ENCODE results near the gene PUS7.

Gene PUS7

GRCh38 chr7:105470846-105471245, 51.2 kb downstream of the PUS7 start:
- H3K4me3 ChIP-seq (ENCODE audit: low read depth, low read length) = no peak overlapping the region
- no peak for TF ChIP-seq CTCF (IDR thresholded peaks at IDR 0.05; ENCODE audit: low read depth, low read length)
- peaks cover 31% of the 10 kb centered on the region for H3K36me3 ChIP-seq

GRCh38 chr7:105470090-105470489, 52.0 kb downstream of the PUS7 start:
- H3K4me3 ChIP-seq (ENCODE audit: low read depth, low read length) = no peak overlapping the region
- no peaks in the 10 kb centered on the region for H3K27me3 ChIP-seq
- peaks cover 38% of the 10 kb centered on the region for H3K36me3 ChIP-seq
- H3K4me1 ChIP-seq = no peaks in the 10 kb centered on the region
- no peak for DNase-seq
- H3K9me3 ChIP-seq = no peaks in the 10 kb centered on the region
- TF ChIP-seq CTCF (IDR thresholded peaks at IDR 0.05; ENCODE audit: low read depth, low read length) = no peak

More at GRCh38 chr7:105470846-105471245, 51.2 kb downstream of the PUS7 start:
- DNase-seq = no peak
- H3K9me3 ChIP-seq = no peaks in the 10 kb centered on the region
- H3K4me1 ChIP-seq = no peaks in the 10 kb centered on the region
- H3K27me3 ChIP-seq = no peaks in the 10 kb centered on the region

GRCh38 chr7:105462765-105463420, 59.2 kb downstream of the PUS7 start:
- H3K4me1 ChIP-seq = no peaks in the 10 kb centered on the region
- peaks cover 78% of the 10 kb centered on the region for H3K36me3 ChIP-seq
- no peak overlapping the region for H3K4me3 ChIP-seq (ENCODE audit: low read depth, low read length)
- H3K27me3 ChIP-seq = no peaks in the 10 kb centered on the region
- DNase-seq = no peak
- no peaks in the 10 kb centered on the region for H3K9me3 ChIP-seq
- no peak for TF ChIP-seq CTCF (IDR thresholded peaks at IDR 0.05; ENCODE audit: low read depth, low read length)

- no peaks in the 10 kb centered on the region for H3K27me3 ChIP-seq
- no peaks in the 10 kb centered on the region for H3K4me1 ChIP-seq
- no peak overlapping the region for H3K4me3 ChIP-seq (ENCODE audit: low read depth, low read length)
- peaks cover 85% of the 10 kb centered on the region for H3K36me3 ChIP-seq
- H3K9me3 ChIP-seq = no peaks in the 10 kb centered on the region
- no peak for TF ChIP-seq CTCF (IDR thresholded peaks at IDR 0.05; ENCODE audit: low read depth, low read length)
- DNase-seq = no peak
These were observed 60.6 kb downstream of the PUS7 start for GRCh38 chr7:105461518-105461917.

- no peak for DNase-seq
- no peak for TF ChIP-seq CTCF (IDR thresholded peaks at IDR 0.05; ENCODE audit: low read depth, low read length)
These were observed 64.3 kb downstream of the PUS7 start for GRCh38 chr7:105457619-105458225.

GRCh38 chr7:105454921-105455320, 67.2 kb downstream of the PUS7 start:
- no peak for DNase-seq
- no peak for TF ChIP-seq CTCF (IDR thresholded peaks at IDR 0.05; ENCODE audit: low read depth, low read length)
- H3K9me3 ChIP-seq = no peaks in the 10 kb centered on the region
- no peak overlapping the region for H3K4me3 ChIP-seq (ENCODE audit: low read depth, low read length)
- no peaks in the 10 kb centered on the region for H3K4me1 ChIP-seq
- no peaks in the 10 kb centered on the region for H3K27me3 ChIP-seq
- peaks cover 35% of the 10 kb centered on the region for H3K36me3 ChIP-seq

More at GRCh38 chr7:105457619-105458225, 64.3 kb downstream of the PUS7 start:
- Histone ChIP-seq H3K36me3 (peaks cover 59% of the 10 kb centered on the region), H3K4me3 (ENCODE audit: low read depth, low read length) (no peak overlapping the region), H3K9me3 (no peaks in the 10 kb centered on the region), H3K4me1 (no peaks in the 10 kb centered on the region), H3K27me3 (no peaks in the 10 kb centered on the region)
